ENCODE results near the gene DNAJC6. TPM values are rescaled to one million over a fixed set of nuclear protein-coding genes. Genes with fewer than 3 reads are reported as not detected.

Gene DNAJC6
- total and polyA plus RNA-seq, 7 donors: 0.09 to 2.2 (median 0.46) TPM

GRCh38 chr1:65440322-65440900 lies 131.1 kb downstream of the DNAJC6 start:
- ATAC-seq: no peak
- 88 to 94% (median 93%) methylated on average over 12 of the region's 12 CpGs for WGBS, 3 donors
- H3K36me3 ChIP-seq (ENCODE audit: insufficient read depth in 1 of 2, low read depth in 1 of 2): peaks cover 0 to 3% of the 10 kb centered on the region in 2 donors
- H3K27ac ChIP-seq: no peak overlapping the region
- no peak overlapping the region for H3K4me3 ChIP-seq
- intact Hi-C loops (cut with DNase I): no loop called here
- no peaks in the 10 kb centered on the region for H3K4me1 ChIP-seq
- no peaks in the 10 kb centered on the region for H3K9me3 ChIP-seq
- no peaks in the 10 kb centered on the region for H3K27me3 ChIP-seq (ENCODE audit: insufficient read depth in 3 of 3, low read length in 2 of 3)
- no peak for DNase-seq
- TF ChIP-seq CTCF (IDR thresholded peaks at IDR 0.05): no peak

DNA sequence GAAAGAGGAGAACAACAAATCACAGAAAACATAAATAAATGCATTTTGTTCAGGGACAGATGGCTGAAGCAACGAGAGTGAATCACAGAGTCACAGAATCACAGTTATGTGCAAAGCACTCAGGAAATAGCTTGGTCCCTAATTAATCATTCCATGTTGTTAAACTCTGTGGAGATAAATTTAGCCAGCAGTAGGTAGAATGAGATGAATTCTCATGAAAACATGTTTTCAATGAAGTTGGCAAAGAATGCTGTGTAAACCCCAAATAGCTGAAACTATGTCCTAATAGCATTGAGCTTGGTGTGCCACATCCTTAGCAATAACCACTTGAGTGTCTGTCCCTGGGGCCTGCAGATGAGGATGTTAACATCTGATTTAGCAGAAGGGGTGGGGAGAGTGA lies 131.6 kb downstream of the DNAJC6 start:
- Histone ChIP-seq H3K4me3 (no peak overlapping the region), H3K36me3 (ENCODE audit: insufficient read depth in 1 of 2, low read depth in 1 of 2) (peaks cover 0 to 3% of the 10 kb centered on the region in 2 donors), H3K27ac (no peak overlapping the region), H3K27me3 (ENCODE audit: insufficient read depth in 3 of 3, low read length in 2 of 3) (no peaks in the 10 kb centered on the region), H3K4me1 (no peaks in the 10 kb centered on the region), H3K9me3 (no peaks in the 10 kb centered on the region)
- DNase-seq (no peak), ATAC-seq (no peak)
- no peak for TF ChIP-seq CTCF (IDR thresholded peaks at IDR 0.05)
- intact Hi-C loops (cut with DNase I): no loop called here
- WGBS, 3 donors: 64 to 71% (median 71%) methylated on average over 1 of the region's 1 CpG

DNA sequence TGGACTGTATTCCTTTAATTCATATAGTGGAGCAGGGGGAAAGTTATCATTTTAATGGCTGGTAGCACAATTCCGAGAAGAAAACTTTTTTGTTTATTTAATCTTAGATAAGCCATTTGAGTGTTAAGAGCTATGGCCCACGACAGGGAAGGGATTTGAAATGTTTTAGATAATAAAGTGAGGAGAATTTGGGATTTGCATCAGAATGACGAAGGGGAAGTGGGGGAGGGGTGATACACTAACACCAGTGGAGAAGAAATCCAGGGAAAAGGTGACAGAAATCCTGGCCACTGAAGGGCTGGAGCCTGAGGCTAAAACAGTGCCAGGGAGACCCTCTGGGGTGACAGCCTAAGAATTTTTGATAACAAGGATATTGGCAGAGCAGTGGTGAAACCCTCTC lies 132.1 kb downstream of the DNAJC6 start:
- Histone ChIP-seq H3K27ac (no peak overlapping the region), H3K36me3 (ENCODE audit: insufficient read depth in 1 of 2, low read depth in 1 of 2) (peaks cover 0 to 3% of the 10 kb centered on the region in 2 donors), H3K9me3 (no peaks in the 10 kb centered on the region), H3K27me3 (ENCODE audit: insufficient read depth in 3 of 3, low read length in 2 of 3) (no peaks in the 10 kb centered on the region), H3K4me1 (no peaks in the 10 kb centered on the region), H3K4me3 (no peak overlapping the region)
- no peak for DNase-seq
- intact Hi-C loops (cut with DNase I): no loop called here
- TF ChIP-seq CTCF (IDR thresholded peaks at IDR 0.05): no peak
- no peak for ATAC-seq
- WGBS, 3 donors: 44 to 48% (median 45%) methylated on average over 3 of the region's 3 CpGs

- Histone ChIP-seq H3K27me3 (ENCODE audit: insufficient read depth in 3 of 3, low read length in 2 of 3) (no peaks in the 10 kb centered on the region), H3K36me3 (ENCODE audit: insufficient read depth in 1 of 2, low read depth in 1 of 2) (no peaks in the 10 kb centered on the region), H3K9me3 (no peaks in the 10 kb centered on the region), H3K4me1 (no peaks in the 10 kb centered on the region), H3K4me3 (no peak overlapping the region), H3K27ac (no peak overlapping the region)
- WGBS, 3 donors: 29 to 66% (median 52%) methylated on average over 1 of the region's 1 CpG
- no peak for TF ChIP-seq CTCF (IDR thresholded peaks at IDR 0.05)
- intact Hi-C loops (cut with DNase I): no loop called here
- DNase-seq (no peak), ATAC-seq (no peak)
Measured at GRCh38 chr1:65442442-65442841, 133.1 kb downstream of the DNAJC6 start.

DNA sequence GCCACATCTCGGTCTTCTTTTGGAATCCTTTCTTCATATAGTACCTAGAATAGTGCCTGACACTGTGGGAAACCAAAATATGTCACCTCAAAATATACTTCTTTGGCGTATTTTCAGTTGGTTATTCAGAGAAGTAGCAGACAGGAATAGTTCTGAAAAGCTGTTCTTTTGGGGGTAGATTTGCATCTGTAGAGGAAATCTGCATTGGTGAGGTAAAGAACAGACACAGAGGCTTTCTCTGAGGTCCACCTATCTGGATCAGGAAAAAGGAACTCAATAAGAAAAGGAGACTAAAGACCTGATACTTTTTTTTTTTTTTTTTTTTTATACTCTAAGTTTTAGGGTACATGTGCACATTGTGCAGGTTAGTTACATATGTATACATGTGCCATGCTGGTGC lies 134.3 kb downstream of the DNAJC6 start:
- Histone ChIP-seq H3K4me3 (no peak overlapping the region), H3K36me3 (ENCODE audit: insufficient read depth in 1 of 2, low read depth in 1 of 2) (no peaks in the 10 kb centered on the region), H3K27ac (no peak overlapping the region), H3K4me1 (no peaks in the 10 kb centered on the region), H3K9me3 (no peaks in the 10 kb centered on the region), H3K27me3 (ENCODE audit: insufficient read depth in 3 of 3, low read length in 2 of 3) (no peaks in the 10 kb centered on the region)
- no peak for TF ChIP-seq CTCF (IDR thresholded peaks at IDR 0.05)
- DNase-seq: no peak
- no peak for ATAC-seq
- 92 to 93% (median 92%) methylated on average over 2 of the region's 2 CpGs for WGBS, 3 donors
- intact Hi-C loops (cut with DNase I): no loop called here
